GM21367 (cell line): ENCODE measurements around the gene MYCL.
A peak's percentile ranks its signal among the peaks of the same experiment; 100 is the strongest.

ENCODE experiments used
- ATAC-seq: cut with Tn5 transposase; IDR thresholded peaks from one replicate; pipeline ENCODE4 v1.9.1; 2021; ENCODE audit not compliant: unreplicated experiment

The MYCL gene, protein sequence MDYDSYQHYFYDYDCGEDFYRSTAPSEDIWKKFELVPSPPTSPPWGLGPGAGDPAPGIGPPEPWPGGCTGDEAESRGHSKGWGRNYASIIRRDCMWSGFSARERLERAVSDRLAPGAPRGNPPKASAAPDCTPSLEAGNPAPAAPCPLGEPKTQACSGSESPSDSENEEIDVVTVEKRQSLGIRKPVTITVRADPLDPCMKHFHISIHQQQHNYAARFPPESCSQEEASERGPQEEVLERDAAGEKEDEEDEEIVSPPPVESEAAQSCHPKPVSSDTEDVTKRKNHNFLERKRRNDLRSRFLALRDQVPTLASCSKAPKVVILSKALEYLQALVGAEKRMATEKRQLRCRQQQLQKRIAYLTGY

DNA sequence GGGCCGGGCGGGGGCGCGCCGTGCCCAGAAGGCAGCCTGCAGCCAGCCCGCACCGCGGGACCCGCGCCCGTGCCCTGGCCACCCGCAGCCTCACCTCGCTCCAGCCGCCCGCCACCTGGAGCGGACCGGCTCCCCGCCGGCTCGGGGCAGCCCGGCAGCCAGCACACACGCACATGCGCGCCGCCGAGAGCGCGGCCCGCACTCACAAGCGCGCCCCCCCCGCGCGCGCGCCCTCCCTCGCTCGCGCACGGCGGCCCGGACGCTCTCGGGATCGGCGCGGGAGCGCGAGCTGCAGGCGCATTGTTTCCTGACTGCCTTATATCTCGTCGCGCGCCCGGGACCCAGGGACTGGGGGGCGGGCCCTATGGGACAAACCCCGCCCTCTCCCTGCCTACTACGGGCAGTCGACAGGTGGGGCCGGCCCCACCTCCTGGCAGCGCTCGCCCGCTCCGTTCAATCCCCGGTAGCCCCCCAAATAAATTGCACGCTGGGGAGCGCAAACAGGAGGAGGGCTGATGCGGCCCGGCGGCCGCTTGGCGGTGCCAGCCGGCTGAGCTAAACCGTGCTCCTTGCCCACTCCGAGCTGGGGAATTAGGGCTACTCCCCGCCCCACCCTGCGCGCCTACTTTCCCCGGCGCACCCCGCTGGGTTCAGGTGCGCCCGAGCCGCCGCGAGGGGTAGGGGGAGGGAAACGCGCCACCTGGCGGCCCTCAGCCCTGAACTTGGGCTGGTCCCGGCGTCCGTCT, at the start of gene MYCL:
MYCL (minus strand) TSS at position 204 of the 746 bp plus-strand sequence. CDS start 483 bp downstream, outside the sequence.
- peak; percentile 59 for ATAC-seq

DNA sequence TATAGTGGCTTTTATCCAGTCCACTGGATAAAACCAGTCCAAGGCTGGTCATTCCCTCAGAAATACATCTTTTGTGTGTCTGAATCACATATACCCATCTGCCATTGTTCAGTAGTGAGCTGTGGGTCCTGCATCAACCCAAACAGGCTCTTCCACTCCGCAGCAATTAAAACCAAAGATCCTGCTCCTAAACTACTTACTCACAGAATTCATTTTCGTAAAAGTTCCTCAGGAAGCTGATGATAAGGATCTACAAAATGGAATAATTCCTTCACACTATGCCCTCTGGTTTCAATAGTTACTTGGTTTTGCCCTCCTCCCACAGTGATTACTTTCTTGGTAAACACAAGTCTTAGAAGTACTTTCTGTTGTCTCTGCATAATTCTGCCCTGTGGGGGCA, 48.2 kb upstream of the MYCL start:
- ATAC-seq = no peak

DNA sequence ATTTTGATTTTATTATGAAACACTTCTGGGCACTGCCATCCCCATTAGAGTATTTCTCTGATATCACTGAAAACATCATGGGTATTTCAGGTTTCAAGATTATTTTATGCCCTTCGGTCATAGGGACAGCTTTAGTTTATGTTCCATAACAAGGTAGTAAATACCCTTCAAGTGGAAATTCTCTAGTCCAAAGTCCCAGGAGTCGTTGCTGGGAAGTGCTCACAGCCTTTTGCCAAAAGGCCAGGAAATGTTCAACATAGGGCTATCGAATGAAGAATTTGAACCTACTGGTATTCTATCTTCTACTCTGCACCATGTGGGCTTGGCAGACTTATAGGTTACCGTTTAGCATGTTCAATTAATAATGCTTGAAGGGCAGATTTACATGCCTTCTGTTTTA, 45.5 kb upstream of the MYCL start:
- ATAC-seq = no peak

DNA sequence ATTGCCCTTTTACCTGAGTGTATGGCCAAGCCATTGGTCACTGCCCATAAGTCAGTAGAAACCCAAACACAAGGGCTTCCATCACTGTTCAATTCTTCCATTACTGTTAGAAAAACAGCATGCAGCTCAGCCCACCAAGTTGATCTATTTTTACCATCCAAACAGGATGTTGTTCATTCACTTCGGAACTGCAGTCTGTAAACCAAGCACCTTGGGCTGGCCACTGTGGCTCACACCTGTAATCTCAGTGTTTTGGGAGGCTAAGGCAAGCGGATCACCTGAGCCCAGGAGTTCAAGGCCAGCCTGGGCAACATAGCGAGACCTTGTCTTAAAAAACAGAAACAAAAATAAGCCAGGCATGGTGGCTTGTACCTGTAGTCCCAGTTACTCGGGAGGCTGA, 44.5 kb upstream of the MYCL start:
- no peak for ATAC-seq

DNA sequence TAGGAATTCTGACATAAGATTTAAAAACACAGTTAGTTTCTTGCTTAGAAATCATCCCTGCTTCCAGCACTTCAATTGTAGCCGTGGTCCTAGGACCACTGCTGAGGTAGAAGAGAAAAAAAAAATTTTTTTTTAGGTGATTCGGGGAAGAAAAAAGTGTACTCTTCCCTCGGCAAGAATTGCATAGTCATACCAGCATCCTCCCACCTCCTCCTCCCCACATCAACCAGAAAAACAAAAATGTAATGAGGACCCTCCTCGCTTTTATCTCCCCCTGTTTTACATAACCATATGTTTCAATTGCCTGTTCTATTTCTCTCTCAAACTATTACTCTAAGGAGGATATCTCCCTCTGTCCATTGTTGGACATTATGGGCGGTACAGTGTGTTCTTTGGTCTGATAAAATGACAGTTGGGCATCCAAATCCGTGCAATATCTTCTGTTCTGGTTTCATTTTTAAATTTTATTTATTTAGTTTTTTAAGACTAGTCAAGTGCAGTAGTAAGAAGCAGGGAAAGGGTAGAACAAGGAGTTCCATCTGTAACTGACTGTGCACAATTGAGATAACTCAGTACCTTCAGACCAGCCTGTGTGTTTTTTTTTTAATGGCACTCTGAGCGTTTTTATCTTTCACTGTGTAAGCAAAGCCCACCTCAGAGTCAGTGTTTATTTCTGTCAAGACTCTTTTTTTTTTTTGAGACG, 42.8 kb upstream of the MYCL start:
- no peak for ATAC-seq

DNA sequence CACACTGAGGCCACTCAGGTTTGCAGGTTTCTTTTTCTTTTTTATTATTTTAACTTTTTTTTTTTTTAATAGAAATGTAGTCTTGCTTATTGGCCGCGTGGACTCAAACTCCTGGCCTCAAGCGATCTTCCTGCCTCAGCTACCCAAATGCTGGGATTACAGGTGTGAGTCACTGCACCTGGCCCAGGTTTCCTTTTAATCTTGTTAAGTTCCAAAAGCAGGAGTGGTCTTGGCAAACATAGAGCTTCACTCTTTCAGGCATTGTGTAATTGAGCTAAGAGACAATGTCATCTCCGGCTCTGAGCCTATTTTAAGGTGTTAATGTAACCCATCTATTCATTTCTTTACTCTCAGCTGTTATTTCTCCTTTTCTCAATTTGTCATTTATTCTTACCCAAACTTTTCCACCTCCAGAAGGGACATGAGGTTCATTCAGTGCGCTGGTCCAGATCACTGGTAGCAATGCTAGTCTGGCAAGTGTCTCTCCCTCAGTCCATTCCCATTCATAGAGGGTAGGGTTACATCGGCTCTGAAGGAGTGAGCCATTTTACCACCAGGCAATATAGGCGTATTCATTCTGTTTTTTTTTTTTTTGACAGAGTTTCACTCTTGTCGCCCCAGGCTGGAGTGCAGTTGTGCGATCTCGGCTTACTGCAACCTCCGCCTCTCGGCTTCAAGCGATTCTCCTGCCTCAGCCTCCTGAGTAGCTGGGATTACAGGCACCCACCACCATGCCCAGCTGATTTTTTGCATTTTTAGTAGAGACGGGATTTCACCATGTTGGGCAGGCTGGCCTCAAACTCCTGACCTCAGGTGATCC, 42.0 kb upstream of the MYCL start:
- ATAC-seq = no peak

DNA sequence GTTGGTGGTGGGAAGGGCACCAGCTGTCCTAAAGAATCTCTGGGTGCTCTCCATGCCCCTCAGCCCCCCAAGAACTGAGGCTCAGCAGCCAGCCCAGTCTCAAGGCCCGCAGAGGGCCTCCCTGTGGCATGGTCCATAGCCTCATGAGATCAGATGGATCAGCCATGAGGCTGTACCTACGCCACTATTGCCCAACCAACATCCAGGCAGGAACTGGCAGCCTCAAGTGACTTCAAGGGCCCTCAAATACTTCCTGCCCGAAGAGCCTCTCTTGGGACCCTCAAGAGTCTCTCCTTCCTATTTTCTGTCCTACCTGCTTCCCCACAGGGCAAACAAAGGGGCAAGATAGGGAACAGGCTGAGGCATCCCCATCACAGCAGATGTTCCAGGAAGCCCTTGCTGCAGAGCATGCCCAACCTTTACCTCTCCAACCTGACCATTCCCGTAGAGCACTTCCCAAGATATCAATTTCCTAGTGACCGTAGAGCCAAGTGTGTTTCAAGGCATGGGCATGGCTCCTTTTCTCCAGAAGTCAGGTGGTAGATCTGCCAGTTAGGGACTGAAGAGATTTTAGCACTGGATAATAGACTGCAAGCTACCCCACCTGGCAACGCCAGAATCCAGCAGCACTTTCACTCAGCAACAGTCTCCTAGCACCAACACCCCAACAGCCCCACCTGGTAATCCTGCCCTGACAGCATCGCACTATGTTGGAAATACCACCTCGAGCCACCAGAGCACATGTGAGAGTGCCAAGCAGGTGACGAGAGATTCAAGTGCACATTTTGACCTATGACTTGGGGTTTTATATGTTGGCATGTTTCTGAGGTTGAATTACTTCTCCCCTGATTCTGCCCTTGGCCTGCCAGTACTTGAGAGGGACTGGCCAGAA, 39.5 kb upstream of the MYCL start:
- ATAC-seq = no peak

DNA sequence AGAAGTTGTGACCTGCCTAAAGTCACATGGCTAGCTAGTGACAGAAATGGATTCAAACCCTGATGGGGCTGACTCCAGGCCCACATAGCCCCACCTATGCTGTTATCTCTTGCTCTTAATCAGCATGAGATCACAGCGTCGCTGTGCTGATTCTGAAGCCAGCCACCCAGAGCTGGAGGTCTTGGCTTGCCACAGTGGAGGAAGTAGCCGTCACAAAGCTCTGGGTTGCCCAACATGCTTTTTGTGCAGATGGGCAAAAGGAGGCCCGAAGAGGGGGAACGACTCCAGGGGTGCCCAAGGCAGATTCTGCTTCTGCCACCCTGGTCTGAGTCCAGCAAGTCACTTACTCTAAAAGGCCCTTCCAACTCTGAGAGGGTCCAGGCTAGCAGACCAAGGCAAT, 38.5 kb upstream of the MYCL start:
- ATAC-seq = no peak

DNA sequence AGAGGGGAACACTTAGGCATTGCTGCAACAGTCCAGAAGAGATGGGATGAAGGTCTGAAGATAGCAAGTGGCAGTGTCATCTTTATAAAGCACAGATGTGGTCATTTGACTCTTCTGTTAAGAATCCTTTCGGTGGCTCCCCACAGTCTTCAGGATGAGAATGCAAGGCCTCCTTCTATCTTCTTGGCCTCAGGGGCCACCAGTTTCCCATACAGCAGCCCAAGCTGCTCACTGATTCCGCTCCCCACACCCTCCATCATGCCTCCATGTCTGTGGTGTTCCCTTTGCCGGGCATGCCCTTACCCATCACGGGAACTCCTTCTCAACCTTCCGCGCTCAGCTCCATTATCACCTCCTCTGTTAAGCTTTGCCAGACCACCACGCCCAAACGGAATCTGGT, 37.1 kb upstream of the MYCL start:
- no peak for ATAC-seq

DNA sequence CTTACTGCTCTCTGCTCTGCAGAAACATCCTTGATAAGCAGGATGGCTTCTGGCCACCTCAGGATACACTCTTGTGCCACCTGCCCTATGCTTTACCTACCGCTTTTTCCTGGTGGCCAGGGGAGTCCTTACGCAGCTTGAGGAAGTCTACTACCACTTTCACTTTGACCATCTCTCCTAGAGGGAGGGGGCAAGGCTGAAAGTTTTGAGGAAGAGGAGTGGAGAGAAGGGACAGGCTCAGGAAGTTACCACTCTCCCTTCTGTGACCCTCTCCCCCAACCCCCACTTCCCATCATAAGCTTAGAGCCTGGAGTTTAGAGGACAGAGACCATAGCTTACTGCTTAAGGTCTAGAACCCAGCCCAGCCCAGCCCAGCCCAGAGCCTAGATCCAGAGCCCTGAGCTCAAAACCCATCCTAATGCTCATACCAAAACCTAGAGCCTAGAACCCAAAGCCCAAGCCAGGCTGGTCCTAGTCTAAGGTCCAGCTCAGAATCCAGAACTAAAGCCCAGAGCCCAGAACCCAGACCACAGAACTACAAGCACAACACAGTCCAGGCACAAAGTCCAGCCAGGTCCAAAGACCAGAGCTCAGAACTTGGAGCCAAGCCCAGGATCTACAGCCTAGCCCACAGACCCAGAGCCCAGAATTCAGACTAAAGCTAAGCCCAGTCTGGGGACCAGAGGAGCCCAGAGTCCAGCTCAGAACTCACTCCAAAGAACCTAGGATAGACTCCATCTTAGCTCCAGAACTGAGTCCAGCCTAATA, 35.2 kb upstream of the MYCL start:
- no peak for ATAC-seq

DNA sequence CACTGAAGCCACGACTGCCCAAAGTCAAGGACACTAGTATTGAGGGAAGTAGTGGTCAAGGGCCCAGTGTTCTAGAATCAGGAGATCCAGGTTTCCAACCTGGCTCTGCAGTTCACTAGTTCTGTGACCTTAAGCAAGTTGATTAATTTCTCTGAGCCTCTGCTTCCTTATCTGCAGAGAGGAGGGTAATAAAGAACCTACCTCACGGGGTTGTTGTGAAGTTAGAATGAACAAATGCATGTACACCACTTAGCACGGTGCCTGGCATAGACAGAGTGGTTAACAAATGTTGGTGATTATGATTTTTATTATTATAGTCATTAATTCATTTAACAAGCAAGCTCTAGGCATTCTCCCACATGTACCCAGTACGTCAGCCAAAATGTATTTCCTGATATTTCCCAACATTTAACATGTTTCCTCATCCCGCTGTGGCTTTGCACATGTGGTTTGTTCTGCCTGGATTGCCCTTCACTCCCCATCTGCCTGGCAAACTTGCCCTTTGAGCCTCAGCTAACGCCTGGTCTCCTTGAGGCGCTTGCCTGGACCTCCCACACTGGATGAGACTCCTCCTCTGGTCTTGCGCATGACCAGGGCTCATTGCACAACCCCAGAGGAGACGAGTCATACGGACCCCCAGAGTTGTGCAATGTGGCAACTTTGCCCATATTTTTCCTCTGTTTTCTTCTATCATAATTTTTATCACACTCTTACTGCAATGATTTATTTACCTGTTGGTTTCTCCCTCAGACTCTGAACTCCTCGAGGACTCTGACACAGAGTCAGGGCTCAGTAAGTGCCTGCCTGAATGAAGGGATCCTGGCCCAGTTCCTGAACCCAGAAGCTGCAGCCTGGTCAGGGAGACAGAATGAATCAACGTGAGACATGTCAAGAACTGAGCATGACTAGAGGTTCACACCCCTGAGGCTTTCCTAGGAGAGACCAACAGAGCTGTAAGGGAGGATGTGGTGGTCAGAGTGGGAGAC, 32.5 kb upstream of the MYCL start:
- no peak for ATAC-seq

DNA sequence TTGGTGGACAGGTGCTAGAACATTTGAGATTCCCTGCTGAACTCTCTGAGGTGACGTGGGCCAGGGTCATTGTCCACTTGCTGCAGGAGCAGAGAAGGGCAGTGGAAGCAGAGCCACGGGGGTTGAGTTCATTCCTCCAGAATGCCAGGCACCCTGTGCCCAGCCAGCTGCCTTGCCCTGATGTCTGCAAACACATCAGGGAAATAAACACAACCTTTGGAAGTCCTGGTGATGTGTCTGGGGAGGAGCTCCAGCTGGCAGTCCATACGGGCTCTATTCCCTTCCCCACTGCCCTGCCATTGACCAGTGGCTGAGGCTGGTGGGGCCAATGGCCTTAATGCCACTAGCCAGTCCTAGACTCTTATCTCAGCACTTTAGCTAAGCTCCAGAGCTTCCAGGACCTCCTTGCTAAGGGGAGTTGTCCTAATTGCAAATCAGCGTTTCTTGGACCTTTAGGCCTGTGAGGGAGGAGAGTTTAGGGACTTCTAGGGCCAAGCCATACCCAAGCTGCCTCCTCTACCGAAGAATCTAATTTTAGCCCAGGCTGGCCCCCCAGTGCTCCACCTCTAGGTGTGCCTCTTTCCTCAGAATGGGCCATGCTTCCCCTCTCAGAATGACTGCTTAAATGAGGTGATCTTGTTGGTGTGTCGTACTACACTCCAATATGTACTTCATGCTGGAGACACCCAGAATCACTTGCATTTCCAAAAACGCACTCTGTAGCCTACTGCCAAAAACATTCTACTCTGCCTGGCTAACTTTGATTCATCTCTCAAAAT, 27.3 kb upstream of the MYCL start:
- no peak for ATAC-seq

DNA sequence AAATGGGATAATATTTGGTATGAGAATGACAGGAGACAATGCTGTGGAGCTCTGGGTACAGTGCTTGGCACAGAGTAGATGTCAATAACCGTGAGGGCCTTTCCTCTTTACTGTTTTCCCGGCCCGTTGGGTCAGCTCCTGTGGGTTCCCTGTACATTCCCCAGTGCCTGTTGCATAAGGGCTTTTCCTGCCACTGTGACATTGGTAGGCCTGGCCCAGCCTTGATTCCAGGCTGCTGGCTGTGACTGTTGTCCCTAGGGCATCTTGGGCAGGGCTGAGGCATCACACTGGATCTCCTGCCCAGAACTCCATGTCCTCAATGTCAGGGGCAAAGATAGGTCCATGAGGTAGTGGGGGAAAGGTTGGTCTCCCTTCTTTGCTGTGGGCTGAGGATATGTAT, 25.8 kb upstream of the MYCL start:
- no peak for ATAC-seq

DNA sequence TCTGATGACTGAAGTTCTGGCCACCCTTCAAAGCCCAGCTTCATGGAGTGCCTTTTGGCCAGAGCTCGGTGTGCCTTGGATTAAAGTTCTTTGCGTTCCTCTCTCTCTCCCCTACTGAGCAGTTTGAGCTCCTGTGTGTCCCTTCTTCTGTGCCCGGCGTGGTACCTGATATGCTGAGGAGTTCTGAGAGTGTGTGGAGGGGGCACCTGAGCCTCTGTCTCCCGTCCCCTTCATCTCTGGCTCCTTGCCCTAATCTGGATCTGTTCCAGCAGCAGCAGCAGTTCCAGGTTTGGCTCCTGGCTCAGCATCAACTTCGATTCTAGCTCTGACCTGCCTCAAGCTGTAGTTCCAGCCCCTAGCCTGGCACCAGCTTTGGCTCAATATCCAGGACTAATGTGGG, 25.1 kb upstream of the MYCL start:
- ATAC-seq = no peak

DNA sequence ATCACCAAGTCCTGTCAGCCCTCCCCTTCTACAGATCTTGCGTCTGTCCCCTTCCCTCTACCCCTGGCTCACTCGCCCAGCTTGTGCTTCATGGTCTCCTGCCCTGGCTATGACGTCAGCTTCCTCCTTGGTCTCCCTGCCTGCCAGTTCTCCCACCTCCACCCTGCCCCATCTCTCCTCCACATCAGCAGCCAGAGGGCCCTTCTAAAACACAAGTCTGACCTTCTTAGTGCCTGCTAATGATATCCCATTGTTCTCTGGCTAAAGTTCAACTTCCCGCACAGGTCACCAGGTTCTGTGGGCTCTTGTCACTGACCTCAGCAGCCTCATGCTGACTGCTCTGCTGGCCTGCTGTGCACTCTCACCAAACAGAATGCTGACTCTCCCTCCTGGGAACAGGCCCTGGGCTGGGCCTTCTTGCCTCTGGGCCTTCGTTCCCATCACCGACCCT, 24.7 kb upstream of the MYCL start:
- ATAC-seq = no peak

DNA sequence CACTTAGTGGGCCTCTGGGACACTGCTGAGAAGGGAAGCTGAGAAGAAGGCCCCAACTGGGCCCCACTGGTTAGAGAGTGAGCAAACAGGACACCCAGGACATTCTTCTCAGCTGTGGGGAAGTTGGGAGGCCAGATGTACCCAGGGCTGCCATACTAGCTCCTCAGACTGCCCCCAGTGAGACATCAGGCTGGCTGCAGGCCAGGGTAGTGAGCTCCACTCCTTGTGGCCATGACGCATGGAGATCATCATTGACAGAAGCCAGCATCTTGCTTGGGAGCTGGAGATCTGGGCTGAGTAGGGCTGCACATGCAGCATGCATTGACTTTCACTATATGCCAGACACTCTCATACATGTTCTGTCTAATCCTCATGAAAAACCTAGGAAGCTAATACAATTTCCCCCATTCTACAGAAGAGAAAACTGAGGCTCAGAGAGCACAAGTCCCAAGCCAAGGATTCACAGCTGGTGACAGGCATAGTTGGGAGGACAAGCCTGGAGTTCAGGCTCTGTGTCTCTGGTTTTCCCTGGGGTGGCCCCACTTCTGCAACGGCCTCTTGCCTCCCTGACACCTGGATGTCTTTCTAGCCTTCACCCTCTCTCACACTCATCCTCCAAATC, 24.1 kb upstream of the MYCL start:
- ATAC-seq = no peak

DNA sequence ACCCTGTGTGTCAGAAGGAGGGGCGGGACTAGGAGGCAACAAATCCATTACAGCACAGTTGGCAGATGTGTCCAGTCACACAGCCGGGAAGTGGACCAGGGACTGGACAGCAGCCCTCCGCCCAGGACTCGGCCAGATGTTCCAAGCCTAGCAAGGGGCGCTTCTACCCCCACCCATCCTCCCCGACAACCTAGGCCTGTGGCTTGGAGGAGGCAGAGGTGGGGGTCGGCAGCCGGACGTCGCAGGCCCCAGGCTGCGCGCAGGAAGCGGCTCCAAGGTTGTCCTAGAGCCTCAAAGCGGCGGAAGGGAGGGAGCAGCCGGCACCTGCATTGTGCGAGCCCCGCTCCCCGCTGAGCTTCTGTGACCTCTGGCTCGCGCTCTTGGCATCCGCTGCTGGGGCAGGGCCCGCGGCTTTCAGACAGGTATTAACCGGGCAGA, 20.6 kb upstream of the MYCL start:
- no peak for ATAC-seq
